ENCODE data around the gene TRIOBP. TPM values are rescaled to one million over a fixed set of nuclear protein-coding genes. Genes with fewer than 3 reads are reported as not detected.

TRIOBP gene
- total and polyA plus RNA-seq, 2 of the 13 experiments (the other 11 are each of a cell fraction or from before 2014, with no cell fraction given): 6.1 to 15.4 TPM

- TF ChIP-seq ZNF331 (CRISPR knock-in tag; IDR thresholded peaks at IDR 0.05) (peak; percentile 73), DR1 (CRISPR knock-in tag; IDR thresholded peaks at IDR 0.05) (no peak), ZNF589 (CRISPR knock-in tag; conservative IDR thresholded peaks at IDR 0.05) (no peak; the same call in 1 of the 2 replicates), ZFP90 (CRISPR knock-in tag; IDR thresholded peaks at IDR 0.05; ENCODE audit: borderline replicate concordance) (peak; percentile 47; the same call in 1 of the 2 replicates), ZBTB40 (IDR thresholded peaks at IDR 0.05) (peak; percentile 92), ZBTB40 (CRISPR knock-in tag; IDR thresholded peaks at IDR 0.05) (no peak; the same call in 1 of the 2 replicates), ZNF598 (CRISPR knock-in tag; IDR thresholded peaks at IDR 0.05; ENCODE audit: borderline replicate concordance) (peak; percentile 79; the same call in 1 of the 2 replicates), SETDB1 (CRISPR knock-in tag; IDR thresholded peaks at IDR 0.05; ENCODE audit: borderline replicate concordance) (no peak), AKNA (CRISPR knock-in tag; IDR thresholded peaks at IDR 0.05; ENCODE audit: borderline replicate concordance) (no peak), ZBTB2 (CRISPR knock-in tag; IDR thresholded peaks at IDR 0.05; ENCODE audit: low read depth) (no peak), NAIF1 (CRISPR knock-in tag; IDR thresholded peaks at IDR 0.05; ENCODE audit: borderline replicate concordance) (peak; percentile 30; the same call in 1 of the 2 replicates)
Measured at GRCh38 chr22:37686002-37686982, 10.6 kb upstream of the TRIOBP start, which contains the start of gene NOL12 (continued).
